Measurements from ENCODE around the gene CENPS. TPM values are rescaled to one million over a fixed set of nuclear protein-coding genes. Genes with fewer than 3 reads are reported as not detected.

The CENPS gene
- total and polyA plus RNA-seq, 2 of the 8 experiments (the other 6 are each of a cell fraction or from before 2014, with no cell fraction given), result 7.8 to 20.3 TPM

GRCh38 chr1:10444248-10444647, 14.0 kb downstream of the CENPS start (continued):
- TF ChIP-seq CHD7 (IDR thresholded peaks at IDR 0.05; ENCODE audit: insufficient replicate concordance, low read length), result no peak
- TF ChIP-seq RAD21 (IDR thresholded peaks at IDR 0.05 in 1 of 2, conservative IDR thresholded peaks at IDR 0.05 in 1 of 2; ENCODE audit: low read depth in 2 of 2, low read length in 2 of 2), result no peak
- no peak for TF ChIP-seq NRF1 (IDR thresholded peaks at IDR 0.05; ENCODE audit: low read depth, low read length)
- no peak for TF ChIP-seq SP2 (IDR thresholded peaks at IDR 0.05; ENCODE audit: low read length)
- TF ChIP-seq ZNF274 (IDR thresholded peaks at IDR 0.05; ENCODE audit: borderline replicate concordance, extremely low read depth, low read length), result no peak
- no peak for TF ChIP-seq HDAC2 (IDR thresholded peaks at IDR 0.05; ENCODE audit: borderline replicate concordance in 1 of 2, low read depth in 2 of 2, low read length in 2 of 2)
- no peak for TF ChIP-seq CHD2 (IDR thresholded peaks at IDR 0.05; ENCODE audit: low read length)
- TF ChIP-seq ATF2 (IDR thresholded peaks at IDR 0.05; ENCODE audit: low read length), result no peak
- no peak for TF ChIP-seq TEAD4 (IDR thresholded peaks at IDR 0.05; ENCODE audit: low read depth, low read length)

All from H1 (cell line).